AG09309 (cell line): ENCODE data around the gene JARID2.

Source experiments
- DNase-seq: peaks from one replicate; pipeline ENCODE4 v3.0.0-alpha.2; 2010; ENCODE audit warnings: low read depth
- H3K4me3 ChIP-seq: 2 replicates; pipeline ENCODE4 v1.5.1; 2011; ENCODE audit warnings: mild to moderate bottlenecking, low read depth, low read length, moderate library complexity; ENCODE audit not compliant: control insufficient read depth
- TF ChIP-seq, protein P1 (sequence below): IDR thresholded peaks from 2 replicates; pipeline ENCODE4 v1.5.1; 2011; ENCODE audit warnings: mild to moderate bottlenecking, low read depth, low read length, inconsistent platforms; ENCODE audit not compliant: insufficient read depth, control insufficient read depth; ENCODE audit errors: missing control alignments

JARID2 gene

DNA sequence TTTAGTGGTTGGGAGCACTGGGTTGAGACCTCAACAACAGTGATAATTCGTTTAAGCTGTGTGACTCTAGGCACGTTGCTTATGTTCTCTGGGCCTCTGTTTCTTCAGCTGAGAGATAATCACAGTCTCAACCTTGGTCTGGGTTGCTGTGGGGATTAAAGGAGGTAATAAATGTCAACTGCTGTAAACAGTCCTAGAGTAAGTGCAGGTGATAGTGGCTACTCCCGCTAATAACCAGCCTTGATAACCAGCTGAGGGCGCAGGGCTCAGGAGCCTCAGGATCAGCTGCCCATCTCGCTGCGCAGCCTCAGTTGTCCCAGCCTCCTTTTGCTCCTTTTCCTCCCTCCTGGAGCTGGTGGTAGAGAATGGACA, 58.0 kb downstream of the JARID2 start:
- H3K4me3 ChIP-seq = no peak overlapping the region
- no peak for DNase-seq
- TF ChIP-seq, protein P1, sequence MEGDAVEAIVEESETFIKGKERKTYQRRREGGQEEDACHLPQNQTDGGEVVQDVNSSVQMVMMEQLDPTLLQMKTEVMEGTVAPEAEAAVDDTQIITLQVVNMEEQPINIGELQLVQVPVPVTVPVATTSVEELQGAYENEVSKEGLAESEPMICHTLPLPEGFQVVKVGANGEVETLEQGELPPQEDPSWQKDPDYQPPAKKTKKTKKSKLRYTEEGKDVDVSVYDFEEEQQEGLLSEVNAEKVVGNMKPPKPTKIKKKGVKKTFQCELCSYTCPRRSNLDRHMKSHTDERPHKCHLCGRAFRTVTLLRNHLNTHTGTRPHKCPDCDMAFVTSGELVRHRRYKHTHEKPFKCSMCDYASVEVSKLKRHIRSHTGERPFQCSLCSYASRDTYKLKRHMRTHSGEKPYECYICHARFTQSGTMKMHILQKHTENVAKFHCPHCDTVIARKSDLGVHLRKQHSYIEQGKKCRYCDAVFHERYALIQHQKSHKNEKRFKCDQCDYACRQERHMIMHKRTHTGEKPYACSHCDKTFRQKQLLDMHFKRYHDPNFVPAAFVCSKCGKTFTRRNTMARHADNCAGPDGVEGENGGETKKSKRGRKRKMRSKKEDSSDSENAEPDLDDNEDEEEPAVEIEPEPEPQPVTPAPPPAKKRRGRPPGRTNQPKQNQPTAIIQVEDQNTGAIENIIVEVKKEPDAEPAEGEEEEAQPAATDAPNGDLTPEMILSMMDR = no peak

DNA sequence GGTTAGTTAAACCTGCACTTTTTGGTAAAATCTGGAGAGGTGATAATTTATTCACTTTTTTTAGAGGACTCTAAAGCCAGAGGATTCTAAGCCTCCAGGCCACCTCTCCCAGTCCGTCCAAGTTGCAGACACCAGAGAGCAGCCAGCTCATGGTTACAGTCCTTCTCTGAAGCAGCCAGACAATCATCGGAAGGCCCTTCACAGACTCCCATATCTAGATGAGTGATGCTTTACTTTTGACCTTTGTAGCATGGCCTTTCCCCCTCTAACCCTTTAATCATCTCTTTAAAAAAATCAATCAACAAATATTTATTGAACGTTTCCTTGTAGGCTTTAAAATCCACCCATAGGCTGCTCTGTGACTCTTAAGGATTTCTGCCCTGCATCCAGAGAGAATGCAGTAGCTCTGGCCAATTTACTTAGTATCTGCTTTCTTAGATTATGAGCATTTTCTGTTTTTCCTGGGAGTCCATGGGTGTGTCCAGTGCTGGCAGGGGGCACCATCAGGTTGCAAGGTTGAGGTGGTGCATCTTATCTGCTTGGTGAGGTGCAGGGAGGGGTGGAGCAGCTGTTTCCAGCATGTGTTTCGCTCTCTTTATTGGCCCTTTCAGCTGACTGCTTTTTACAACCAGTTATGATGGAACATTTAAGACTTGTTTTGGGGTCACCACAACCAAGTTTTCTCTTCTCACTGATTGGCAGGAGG, 58.6 kb downstream of the JARID2 start:
- no peak for DNase-seq
- H3K4me3 ChIP-seq = no peak overlapping the region
- TF ChIP-seq, protein P1 = no peak

DNA sequence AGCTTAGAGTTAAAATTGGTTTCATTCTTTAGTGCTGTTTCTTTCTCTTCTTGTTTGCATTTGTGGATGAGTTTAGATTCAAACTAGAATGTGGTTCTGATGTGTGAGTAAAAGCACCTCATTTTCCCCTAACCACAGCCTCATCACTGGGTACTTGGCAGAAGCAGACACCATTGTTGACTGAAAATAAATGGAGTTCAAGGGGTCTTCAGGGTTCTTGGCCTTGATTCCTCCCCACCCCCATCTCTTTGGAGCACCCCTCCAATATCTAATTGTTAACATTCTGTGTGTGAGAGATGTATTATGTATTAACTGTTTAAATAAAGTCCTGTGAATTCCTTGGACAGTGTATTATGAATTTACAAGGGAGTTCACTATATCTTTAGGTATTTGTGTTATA, 59.6 kb downstream of the JARID2 start:
- no peak overlapping the region for H3K4me3 ChIP-seq
- TF ChIP-seq, protein P1 = no peak
- DNase-seq = no peak

DNA sequence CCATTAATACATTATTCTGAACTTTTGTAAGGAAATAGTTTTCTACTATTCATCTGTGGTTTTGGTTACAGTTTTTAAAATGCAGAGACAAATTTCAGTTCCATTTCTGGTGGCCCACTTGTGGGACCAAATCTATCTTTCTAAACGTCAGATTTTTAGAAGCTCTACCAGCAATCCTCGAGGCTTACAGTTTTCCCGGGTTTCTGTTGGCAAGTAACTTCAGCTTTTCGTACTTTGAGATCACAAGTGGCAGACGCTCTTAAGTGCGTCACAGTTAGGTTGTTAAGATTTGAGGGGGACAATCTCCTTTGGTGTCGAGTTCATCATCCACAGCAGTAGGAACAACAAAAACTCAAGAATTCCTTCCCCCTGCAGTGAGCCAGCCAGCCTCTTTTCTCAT, 60.0 kb downstream of the JARID2 start:
- no peak overlapping the region for H3K4me3 ChIP-seq
- no peak for DNase-seq
- TF ChIP-seq, protein P1 = no peak

DNA sequence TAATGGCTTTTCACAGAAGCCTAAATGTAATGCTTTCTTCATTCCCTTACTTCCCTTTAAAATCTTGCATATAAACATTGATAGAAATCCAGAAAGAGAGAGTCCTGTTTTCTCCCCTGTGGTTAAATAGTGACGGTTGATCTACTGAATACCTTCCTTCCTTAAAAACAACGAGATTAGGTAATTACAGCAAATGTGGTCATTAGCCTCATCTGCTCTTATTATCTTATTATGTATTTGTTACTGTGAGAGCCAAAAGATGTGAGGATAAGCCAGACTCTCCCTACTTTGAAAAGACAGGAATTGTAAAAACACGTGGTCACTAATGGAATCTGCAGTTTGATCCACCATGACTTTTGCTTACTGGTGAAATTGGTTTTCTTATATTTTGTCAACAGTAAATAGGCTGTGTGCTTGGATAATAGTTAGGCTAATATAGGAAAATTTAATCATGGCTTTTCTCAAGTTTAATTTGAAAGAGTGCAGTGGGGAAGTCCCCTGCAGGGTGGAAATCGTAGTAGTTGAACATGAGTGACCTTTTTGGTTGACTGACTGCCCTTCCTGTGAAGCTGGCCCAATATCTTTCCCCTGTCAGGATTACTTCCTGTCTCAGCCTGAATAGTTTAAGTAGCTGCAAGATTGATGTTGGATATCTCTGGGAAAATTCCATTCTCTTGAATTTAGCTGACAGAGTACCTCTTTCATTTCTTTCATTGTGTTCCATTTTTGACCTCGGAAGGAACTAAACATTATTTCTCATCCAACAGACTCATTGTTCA, 62.8 kb downstream of the JARID2 start:
- H3K4me3 ChIP-seq = no peak overlapping the region
- TF ChIP-seq, protein P1 = no peak
- no peak for DNase-seq

DNA sequence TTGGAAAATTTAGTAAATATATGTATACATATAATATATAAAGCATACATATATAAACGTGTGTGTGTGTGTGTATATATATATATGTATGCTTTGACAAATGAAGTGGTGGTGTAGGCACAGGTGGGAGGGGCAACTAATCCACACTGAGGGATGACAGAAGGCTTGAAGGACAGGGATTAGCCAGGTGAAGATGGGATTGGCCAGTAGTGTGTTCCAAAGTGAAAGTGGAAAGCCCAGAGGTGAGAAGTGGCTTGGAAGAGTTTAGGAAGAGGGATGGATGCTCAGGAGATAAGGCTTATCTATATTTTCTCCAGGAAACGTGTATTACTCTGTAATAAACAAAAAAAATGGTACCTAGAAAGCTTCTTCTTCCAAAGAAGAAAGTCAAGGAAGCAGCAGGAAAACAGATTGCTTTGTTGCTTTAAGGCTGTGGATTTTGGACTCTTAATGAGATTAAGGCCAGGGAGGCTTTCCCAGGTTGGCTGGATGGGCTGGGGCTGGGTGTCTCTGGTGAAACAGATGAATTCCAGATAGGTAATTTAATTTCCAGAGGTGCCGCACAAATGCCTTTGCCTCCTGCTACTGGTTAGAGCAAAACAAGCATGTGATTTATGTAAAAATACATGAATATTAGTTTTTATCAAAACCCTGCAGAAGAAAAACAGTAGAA, 63.9 kb downstream of the JARID2 start:
- TF ChIP-seq, protein P1 = no peak
- no peak overlapping the region for H3K4me3 ChIP-seq
- no peak for DNase-seq
